H1 (cell line): ENCODE data around the gene LYPD3. TPM values are rescaled to one million over a fixed set of nuclear protein-coding genes. Genes with fewer than 3 reads are reported as not detected.

Experiments
- CTCF ChIA-PET: fragments of 300-600 bp; sonication (Branson Sonifier 250); formaldehyde crosslinking; loops from one replicate; lab custom pipeline; 2021; ENCODE audit not compliant: partially characterized antibody; lab: Charles Lee
- POLR2A ChIA-PET: fragments of 300-600 bp; sonication (Branson Sonifier 250); formaldehyde crosslinking; loops from one replicate; lab custom pipeline; 2021; ENCODE audit warnings: inconsistent platforms; ENCODE audit not compliant: partially characterized antibody; lab: Charles Lee
- DNase-seq, 2 experiments: peaks; one replicate each; pipeline versions ENCODE4 v3.0.0 to v3.0.0-alpha.2; 2010 to 2022; ENCODE audit warnings: low spot score in 2 of 2, low read depth in 1 of 2, mixed read lengths in 1 of 2
- FAIRE-seq: peaks from 2 replicates; lab custom pipeline; 2011; peaks lifted over from hg19 to GRCh38; lab: Jason Lieb, UNC
- H2AFZ ChIP-seq: 2 replicates; pipeline ENCODE4 v1.8.1; 2012; ENCODE audit warnings: low read length, inconsistent platforms
- H2AK5ac ChIP-seq: 2 replicates; pipeline ENCODE4 v1.6.1; 2013; ENCODE audit warnings: low read depth, low read length
- H2BK120ac ChIP-seq: replicated peaks from 2 replicates; pipeline ENCODE3; 2013; ENCODE audit warnings: low read depth, low read length, inconsistent platforms
- H2BK12ac ChIP-seq: 2 replicates; pipeline ENCODE4 v1.6.1; 2013; ENCODE audit warnings: low read depth, low read length
- H2BK15ac ChIP-seq: 2 replicates; pipeline ENCODE4 v1.6.1; 2013; ENCODE audit warnings: low read length
- H2BK20ac ChIP-seq: 2 replicates; pipeline ENCODE4 v1.6.1; 2013; ENCODE audit warnings: low read length
- H2BK5ac ChIP-seq: 2 replicates; pipeline ENCODE4 v1.6.1; 2013; ENCODE audit warnings: low read depth, low read length
- H3K14ac ChIP-seq: 2 replicates; pipeline ENCODE4 v1.6.1; 2013; ENCODE audit warnings: inconsistent platforms; ENCODE audit not compliant: insufficient read length
- H3K18ac ChIP-seq: 2 replicates; pipeline ENCODE4 v1.6.1; 2013; ENCODE audit warnings: low read length; ENCODE audit errors: extremely low read depth
- H3K23ac ChIP-seq: 2 replicates; pipeline ENCODE4 v1.6.1; 2013; ENCODE audit warnings: inconsistent platforms; ENCODE audit not compliant: insufficient read length
- H3K23me2 ChIP-seq: 2 replicates; pipeline ENCODE4 v1.6.1; 2013; ENCODE audit warnings: low read depth, low read length
- H3K27ac ChIP-seq: 2 replicates; pipeline ENCODE4 v1.6.1; 2011; ENCODE audit warnings: low read depth, low read length, inconsistent platforms
- H3K27me3 ChIP-seq, 4 experiments: replicated peaks in 1 of 4; 1 replicate in 1 of 4; 2 replicates in 3 of 4; pipeline versions ENCODE4 v1.6.1 to v1.8.1; 2011 to 2013; ENCODE audit warnings: low read length in 3 of 4, mild to moderate bottlenecking in 3 of 4, inconsistent platforms in 2 of 4, mixed read lengths in 2 of 4, moderate library complexity in 1 of 4; ENCODE audit not compliant: control insufficient read depth in 3 of 4, insufficient read depth in 3 of 4; ENCODE audit errors: extremely low read depth in 1 of 4
- H3K36me3 ChIP-seq, 4 experiments: 2 replicates each; pipeline versions ENCODE4 v1.6.1 to v1.8.1; 2011 to 2013; ENCODE audit warnings: mild to moderate bottlenecking in 4 of 4, low read length in 3 of 4, moderate library complexity in 2 of 4, control low read depth in 1 of 4, inconsistent platforms in 1 of 4; ENCODE audit not compliant: insufficient read depth in 4 of 4, control insufficient read depth in 2 of 4
- H3K4ac ChIP-seq: replicated peaks from 2 replicates; pipeline ENCODE3; 2013; ENCODE audit warnings: low read length, low read depth, mixed read lengths, inconsistent platforms; ENCODE audit not compliant: insufficient read length
- H3K4me1 ChIP-seq, 4 experiments: replicated peaks in 1 of 4; 1 replicate in 1 of 4; 2 replicates in 3 of 4; pipeline versions ENCODE4 v1.6.1 to v1.8.1; 2011 to 2013; ENCODE audit warnings: low read length in 3 of 4, inconsistent platforms in 2 of 4, mixed read lengths in 1 of 4; ENCODE audit not compliant: insufficient read depth in 4 of 4, control insufficient read depth in 3 of 4
- H3K4me2 ChIP-seq, 2 experiments: 2 replicates each; pipeline versions ENCODE4 v1.6.1 to v1.8.1; 2011 to 2013; ENCODE audit warnings: low read depth in 2 of 2, low read length in 2 of 2, control low read depth in 1 of 2, inconsistent platforms in 1 of 2, mild to moderate bottlenecking in 1 of 2; ENCODE audit not compliant: insufficient read depth in 1 of 2
- H3K4me3 ChIP-seq, 4 experiments: fragments of 200-600, 300-600 bp in 1 of 4; sonication (generic), shearing (Covaris generic), sonication (Bioruptor Twin) in 1 of 4; 2 replicates each; pipeline versions ENCODE4 v1.5.1 to v1.8.1; 2011 to 2016; ENCODE audit warnings: low read length in 4 of 4, low read depth in 3 of 4, control low read depth in 2 of 4, inconsistent platforms in 2 of 4, mild to moderate bottlenecking in 2 of 4, mixed read lengths in 1 of 4, moderate library complexity in 1 of 4; ENCODE audit not compliant: insufficient read depth in 2 of 4; ENCODE audit errors: extremely low read depth in 1 of 4
- H3K56ac ChIP-seq: replicated peaks from 2 replicates; pipeline ENCODE3; 2013; ENCODE audit warnings: low read depth, mild to moderate bottlenecking, mixed read lengths, low read length, inconsistent platforms; ENCODE audit not compliant: insufficient read length
- H3K79me1 ChIP-seq: 2 replicates; pipeline ENCODE4 v1.6.1; 2013; ENCODE audit warnings: low read depth, low read length, control low read depth
- H3K79me2 ChIP-seq, 2 experiments: 2 replicates each; pipeline versions ENCODE4 v1.6.1 to v1.8.1; 2012 to 2013; ENCODE audit warnings: low read length in 2 of 2, mild to moderate bottlenecking in 2 of 2, inconsistent platforms in 1 of 2; ENCODE audit not compliant: insufficient read depth in 2 of 2, control insufficient read depth in 1 of 2
- H3K9ac ChIP-seq, 4 experiments: replicated peaks in 1 of 4; 1 replicate in 1 of 4; 2 replicates in 3 of 4; pipeline versions ENCODE4 v1.6.1 to v1.8.1; 2011 to 2013; ENCODE audit warnings: low read depth in 3 of 4, low read length in 3 of 4, control low read depth in 2 of 4, mild to moderate bottlenecking in 2 of 4, moderate library complexity in 2 of 4, inconsistent platforms in 1 of 4; ENCODE audit errors: extremely low read depth in 1 of 4
- H3K9me3 ChIP-seq, 2 experiments: 2 replicates each; pipeline versions ENCODE4 v1.6.1 to v1.8.1; 2012 to 2013; ENCODE audit warnings: mild to moderate bottlenecking in 2 of 2, moderate library complexity in 2 of 2, control low read depth in 1 of 2, inconsistent platforms in 1 of 2, low read depth in 1 of 2, low read length in 1 of 2, mixed read lengths in 1 of 2; ENCODE audit not compliant: insufficient read depth in 2 of 2
- H4K20me1 ChIP-seq, 2 experiments: replicated peaks in 1 of 2; 2 replicates each; pipeline versions ENCODE3 to v1.8.1; 2011 to 2013; ENCODE audit warnings: inconsistent platforms in 2 of 2, low read length in 2 of 2, mild to moderate bottlenecking in 1 of 2; ENCODE audit not compliant: insufficient read depth in 2 of 2, control insufficient read depth in 1 of 2
- H4K5ac ChIP-seq: 2 replicates; pipeline ENCODE4 v1.6.1; 2013; ENCODE audit warnings: low read length, low read depth, mixed read lengths, inconsistent platforms; ENCODE audit not compliant: insufficient read length
- H4K8ac ChIP-seq: 2 replicates; pipeline ENCODE4 v1.8.0; 2013; ENCODE audit warnings: mild to moderate bottlenecking, moderate library complexity, low read length, inconsistent platforms; ENCODE audit not compliant: insufficient read depth; ENCODE audit errors: extremely low read depth
- H4K91ac ChIP-seq: replicated peaks from 2 replicates; pipeline ENCODE3; 2013; ENCODE audit warnings: low read length, mixed read lengths, inconsistent platforms; ENCODE audit not compliant: insufficient read length
- ASH2L ChIP-seq: fragments of 200-600, 300-600 bp; sonication (generic); IDR thresholded peaks from one replicate; pipeline ENCODE4 v1.7.1; 2017; ENCODE audit warnings: low read length
- CHD1 ChIP-seq: IDR thresholded peaks from 2 replicates; pipeline ENCODE4 v1.6.1; 2012; ENCODE audit warnings: low read depth, low read length, improper control_type of control experiment
- CREB1 ChIP-seq: IDR thresholded peaks from 2 replicates; pipeline ENCODE4 v1.6.1; 2012; ENCODE audit warnings: inconsistent platforms
- GTF2F1 ChIP-seq: IDR thresholded peaks from 2 replicates; pipeline ENCODE4 v1.6.1; 2012; ENCODE audit warnings: low read depth, low read length, improper control_type of control experiment, borderline replicate concordance
- HDAC2 ChIP-seq, 2 experiments: fragments of 300-600 bp in 1 of 2; sonication (generic) in 1 of 2; IDR thresholded peaks; 2 replicates each; pipeline ENCODE4 v1.6.1; 2011 to 2012; ENCODE audit warnings: low read depth in 2 of 2, low read length in 2 of 2, mild to moderate bottlenecking in 2 of 2, moderate library complexity in 2 of 2, borderline replicate concordance in 1 of 2, inconsistent platforms in 1 of 2
- MAFK ChIP-seq: IDR thresholded peaks from 2 replicates; pipeline ENCODE4 v1.6.1; 2012; ENCODE audit warnings: low read depth, mild to moderate bottlenecking, improper control_type of control experiment, low read length
- NRF1 ChIP-seq: IDR thresholded peaks from 2 replicates; pipeline ENCODE4 v1.6.1; 2011; ENCODE audit warnings: mild to moderate bottlenecking, low read depth, low read length, improper control_type of control experiment
- POLR2AphosphoS5 ChIP-seq: IDR thresholded peaks from 2 replicates; pipeline ENCODE4 v1.6.1; 2011; ENCODE audit warnings: low read depth, low read length
- RBBP5 ChIP-seq: IDR thresholded peaks from 2 replicates; pipeline ENCODE4 v1.7.1; 2012; ENCODE audit warnings: low read depth, mild to moderate bottlenecking, inconsistent platforms, low read length, moderate library complexity, borderline replicate concordance
- RXRA ChIP-seq: IDR thresholded peaks from 2 replicates; pipeline ENCODE4 v1.6.1; 2011; ENCODE audit warnings: low read depth, mild to moderate bottlenecking, low read length, moderate library complexity; ENCODE audit not compliant: insufficient read depth
- SAP30 ChIP-seq: fragments of 300-600 bp; sonication (generic); IDR thresholded peaks from 2 replicates; pipeline ENCODE4 v1.7.1; 2012; ENCODE audit warnings: low read length, moderate library complexity, mild to moderate bottlenecking, inconsistent platforms; ENCODE audit not compliant: insufficient read depth, insufficient replicate concordance
- SIX5 ChIP-seq: IDR thresholded peaks from 2 replicates; pipeline ENCODE4 v1.6.1; 2011; ENCODE audit warnings: mild to moderate bottlenecking, low read depth, low read length
- TCF12 ChIP-seq: IDR thresholded peaks from 2 replicates; pipeline ENCODE4 v1.6.1; 2011; ENCODE audit warnings: low read depth, mild to moderate bottlenecking, low read length
- ZNF274 ChIP-seq: IDR thresholded peaks from 2 replicates; pipeline ENCODE4 v1.7.0; 2012; ENCODE audit warnings: low read length, borderline replicate concordance; ENCODE audit errors: extremely low read depth
- WGBS, 2 experiments: shearing (Covaris generic) in 1 of 2; methylation state at CpG; one replicate each; pipeline versions ENCODE4 v1.1.6 to v1.1.7; 2013 to 2015; ENCODE audit warnings: low lambda C conversion rate in 2 of 2, mixed read lengths in 2 of 2, inconsistent platforms in 1 of 2, low coverage in 1 of 2, missing lambda C conversion rate in 1 of 2; ENCODE audit not compliant: insufficient replicate concordance in 2 of 2, insufficient coverage in 1 of 2, insufficient read length in 1 of 2; ENCODE audit errors: extremely low coverage in 1 of 2, missing lambda C conversion rate in 1 of 2; 5-methylcytosine and 5-hydroxymethylcytosine counted together
- polyA plus RNA-seq, 7 experiments: library from polyadenylated mRNA; depleted of rRNA in 3 of 7; stranded (reverse) in 5 of 7; unstranded in 2 of 7; fragments of >200 nt in 5 of 7; fragments of 200-250 nt in 2 of 7; gene quantifications; 1 replicate in 5 of 7; 2 replicates in 1 of 7; 4 replicates in 1 of 7; pipeline versions ENCODE4 v1.2.1 to v1.2.3, GENCODE V29; 2011 to 2013; ENCODE audit warnings: missing spikeins in 2 of 7, mixed read lengths in 2 of 7
- total RNA-seq: library from RNA; stranded (reverse); fragmentation: NEBNext Ultra II Directional; extraction: Animal tissue kit (Norgen Biotek cat#: 25700); gene quantifications from 2 replicates; pipeline ENCODE4 v1.2.1, GENCODE V29; 2021

Gene LYPD3
- total and polyA plus RNA-seq, 2 of the 8 experiments (the other 6 are each of a cell fraction or from before 2014, with no cell fraction given) = 4.1 to 16.4 TPM

GRCh38 chr19:43483281-43483680 is 17.9 kb upstream of the LYPD3 start:
- no peaks in the 10 kb centered on the region for H3K4me1 ChIP-seq
- no peak overlapping the region for H3K56ac ChIP-seq
- no peak overlapping the region for H3K4ac ChIP-seq
- FAIRE-seq (no peak), DNase-seq (no peak)
- H3K79me2 ChIP-seq = no peaks in the 10 kb centered on the region
- H3K27me3 ChIP-seq = no peaks in the 10 kb centered on the region
- H2AFZ ChIP-seq = no peak overlapping the region
- H4K20me1 ChIP-seq = no peaks in the 10 kb centered on the region
- H3K18ac ChIP-seq = no peak overlapping the region
- no peak overlapping the region for H4K91ac ChIP-seq
- no peak overlapping the region for H2BK5ac ChIP-seq
- H3K9me3 ChIP-seq = no peaks in the 10 kb centered on the region
- no peak overlapping the region for H2BK12ac ChIP-seq
- no peak overlapping the region for H3K14ac ChIP-seq
- H3K4me2 ChIP-seq = no peak overlapping the region
- H2BK15ac ChIP-seq = no peak overlapping the region
- H2BK120ac ChIP-seq = no peak overlapping the region
- H3K79me1 ChIP-seq = no peaks in the 10 kb centered on the region
- H3K23ac ChIP-seq = no peak overlapping the region
- ChIA-PET CTCF (interaction anchor here (0.9 to 2.6 kb wide), 6 partner anchors 9 to 41 kb away, joined by 3 to 9 read pairs (median 3); no protein-coding TSS in a partner anchor), POLR2A (interaction anchor here (1.6 kb wide), 1 partner anchor 18 kb away, joined by 3 read pairs; no protein-coding TSS in a partner anchor)
- H2AK5ac ChIP-seq = no peak overlapping the region
- 84% methylated on average over 6 of the region's 6 CpGs; no CpG with 5 or more reads in 1 of the 2 experiments for WGBS, 2 experiments
- no peak overlapping the region for H3K27ac ChIP-seq
- no peak overlapping the region for H3K4me3 ChIP-seq
- H2BK20ac ChIP-seq = no peak overlapping the region
- no peaks in the 10 kb centered on the region for H3K36me3 ChIP-seq
- no peak overlapping the region for H4K8ac ChIP-seq
- no peak overlapping the region for H4K5ac ChIP-seq
- no peak overlapping the region for H3K9ac ChIP-seq
- no peaks in the 10 kb centered on the region for H3K23me2 ChIP-seq
- no peak for TF ChIP-seq SAP30
- no peak for TF ChIP-seq ASH2L
- TF ChIP-seq RXRA = no peak
- no peak for TF ChIP-seq POLR2AphosphoS5
- no peak for TF ChIP-seq SIX5
- no peak for TF ChIP-seq RBBP5
- TF ChIP-seq CREB1 = no peak
- TF ChIP-seq NRF1 = no peak
- TF ChIP-seq HDAC2 (IDR thresholded peaks at IDR 0.05; ENCODE audit: borderline replicate concordance in 1 of 2, low read depth in 2 of 2, low read length in 2 of 2) = no peak
- TF ChIP-seq GTF2F1 = no peak
- no peak for TF ChIP-seq MAFK
- no peak for TF ChIP-seq TCF12
- no peak for TF ChIP-seq CHD1
- TF ChIP-seq ZNF274 = no peak
